T-helper 9 cell (primary cell): Measurements from ENCODE around the gene DYRK2.

Experiments
- DNase-seq: peaks from one replicate; pipeline ENCODE4 v3.0.0-alpha.2; 2020

The DYRK2 gene

GRCh38 chr12:67705394-67706370 lies 57.1 kb downstream of the DYRK2 start:
- no peak for DNase-seq

GRCh38 chr12:67709367-67709954 lies 60.9 kb downstream of the DYRK2 start:
- no peak for DNase-seq

GRCh38 chr12:67710582-67710981 lies 62.0 kb downstream of the DYRK2 start:
- DNase-seq: no peak

- DNase-seq: no peak
Measured at GRCh38 chr12:67712011-67712410, 63.5 kb downstream of the DYRK2 start.

DNA sequence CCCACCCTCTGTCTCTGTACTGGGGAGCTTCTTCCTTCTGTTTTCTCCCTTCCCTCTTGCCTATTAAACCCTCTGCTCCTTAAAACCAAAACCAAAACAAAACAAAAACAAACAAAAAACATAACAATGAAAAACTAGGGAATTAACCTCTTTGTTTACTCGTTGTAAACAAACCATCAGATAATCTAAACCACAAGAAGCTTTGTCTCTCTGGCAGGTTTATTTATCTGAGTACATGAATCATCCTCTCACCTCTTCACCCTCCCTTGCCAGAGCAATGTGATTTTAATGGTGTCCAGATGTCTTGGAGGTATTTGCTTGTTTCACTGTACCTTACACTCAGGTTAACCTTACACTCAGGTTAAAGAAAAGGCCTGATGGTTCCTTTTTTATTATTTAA lies 66.1 kb downstream of the DYRK2 start:
- DNase-seq: no peak
